ENCODE measurements around the gene MTFR2. TPM values are rescaled to one million over a fixed set of nuclear protein-coding genes. Genes with fewer than 3 reads are reported as not detected.
"Not testable (repeated sequence)": the region's sequence is repeated elsewhere in the genome, so short reads cannot be mapped to it uniquely, and the experiment has no call there.

Gene MTFR2
- total and polyA plus RNA-seq, 4 donors, result 0.39 to 0.60 (median 0.56) TPM; not detected in 1

DNA sequence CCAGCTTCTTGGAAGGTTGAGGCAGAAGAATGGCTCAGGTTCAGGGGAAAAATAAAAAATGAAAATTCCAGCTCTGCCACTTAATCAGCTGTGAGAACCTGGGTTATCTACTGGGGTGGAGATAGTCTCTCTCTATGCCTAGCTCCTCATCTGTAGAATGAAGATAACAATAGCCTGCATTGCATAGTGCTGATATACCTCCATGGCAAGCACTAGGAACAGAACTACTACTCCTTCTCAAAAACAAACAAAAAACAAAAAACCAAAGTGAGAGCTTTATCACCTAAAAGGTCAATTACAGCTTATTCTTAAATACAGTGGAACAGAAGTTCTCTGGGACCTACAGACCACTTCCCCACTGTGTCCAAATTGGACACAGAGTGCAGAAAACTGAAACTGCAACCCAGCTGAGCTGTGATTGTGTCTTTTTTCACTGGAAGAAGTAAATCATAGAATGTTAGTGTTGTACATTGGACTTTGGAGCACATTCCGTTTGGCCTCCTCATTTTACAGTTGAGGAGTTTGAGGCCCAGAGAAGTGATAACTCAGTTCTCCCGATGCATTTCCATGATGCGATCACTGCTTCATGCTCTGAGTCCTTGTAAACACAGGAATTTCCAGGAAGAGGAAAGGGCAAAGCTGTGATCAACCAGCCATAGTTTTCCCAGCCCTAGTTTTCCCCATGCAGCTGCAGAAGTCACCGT is 23.3 kb downstream of the MTFR2 start:
- DNase-seq (no peak), ATAC-seq (ENCODE audit: low FRiP score) (peak; percentile 33)
- intact Hi-C loops (cut with DNase I), result loop anchor here (2.0 to 10.0 kb wide), 4 partner anchors 690 to 774 kb away; no protein-coding TSS in a partner anchor
- 88 to 89% methylated on average over 4 of the region's 4 CpGs for WGBS, 2 donors
- Histone ChIP-seq H3K4me3 (ENCODE audit: low read length in 2 of 2) (peak overlapping the region in 1 of 2 donors; percentile 59), H3K27me3 (ENCODE audit: control insufficient read depth in 1 of 2, insufficient read depth in 2 of 2, low read length in 1 of 2) (no peaks in the 10 kb centered on the region), H3K4me1 (ENCODE audit: control insufficient read depth in 1 of 2, insufficient read depth in 2 of 2, low read length in 2 of 2) (no peaks in the 10 kb centered on the region), H3K36me3 (ENCODE audit: control insufficient read depth in 1 of 2, insufficient read depth in 2 of 2, low read length in 1 of 2) (no peaks in the 10 kb centered on the region), H3K27ac (ENCODE audit: low read depth in 1 of 2, low read length in 2 of 2) (no peak overlapping the region), H3K9me3 (ENCODE audit: control insufficient read depth, low read length) (no peaks in the 10 kb centered on the region)

DNA sequence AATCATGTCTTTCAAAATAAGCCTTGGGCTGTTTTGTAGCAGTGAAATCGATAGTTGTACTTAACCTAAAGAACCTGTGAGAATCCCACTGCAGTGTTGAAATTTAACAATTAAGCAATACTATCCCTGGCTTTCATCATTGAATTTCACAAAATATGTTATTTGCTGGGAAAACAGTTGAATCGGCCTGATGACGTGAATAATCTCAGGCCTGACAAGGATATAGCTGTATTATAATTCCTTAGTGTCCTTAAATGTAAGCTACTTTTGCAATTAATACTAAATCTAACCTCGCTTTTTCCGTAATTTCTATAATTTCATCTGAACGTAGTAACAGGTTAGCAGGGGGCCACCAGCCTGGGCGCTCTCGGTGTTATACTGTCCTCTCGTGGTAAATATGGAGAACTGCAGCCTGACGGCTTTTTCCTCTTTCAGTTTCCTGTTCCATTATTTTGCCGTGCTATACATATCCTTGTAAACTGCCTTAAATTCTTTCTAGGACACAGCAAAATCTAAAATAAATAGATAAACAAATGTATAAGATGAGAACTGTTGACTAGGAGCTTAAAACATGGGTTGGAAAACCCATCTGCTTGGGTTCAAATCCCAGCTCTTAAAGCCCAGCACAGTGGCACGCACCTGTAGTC is 24.0 kb downstream of the MTFR2 start:
- WGBS, 2 donors, result 18 to 19% methylated on average over 12 of the region's 12 CpGs
- H3K9me3 ChIP-seq (ENCODE audit: control insufficient read depth, low read length), result no peaks in the 10 kb centered on the region
- peak; percentile 91 for ATAC-seq (ENCODE audit: low FRiP score)
- no peaks in the 10 kb centered on the region for H3K36me3 ChIP-seq (ENCODE audit: control insufficient read depth in 1 of 2, insufficient read depth in 2 of 2, low read length in 1 of 2)
- no peaks in the 10 kb centered on the region for H3K27me3 ChIP-seq (ENCODE audit: control insufficient read depth in 1 of 2, insufficient read depth in 2 of 2, low read length in 1 of 2)
- no peak overlapping the region for H3K27ac ChIP-seq (ENCODE audit: low read depth in 1 of 2, low read length in 2 of 2)
- H3K4me1 ChIP-seq (ENCODE audit: control insufficient read depth in 1 of 2, insufficient read depth in 2 of 2, low read length in 2 of 2), result no peaks in the 10 kb centered on the region
- peak overlapping the region in 1 of 2 donors; percentile 59 for H3K4me3 ChIP-seq (ENCODE audit: low read length in 2 of 2)
- intact Hi-C loops (cut with DNase I), result loop anchor here (2.0 to 10.0 kb wide), 4 partner anchors 689 to 773 kb away; no protein-coding TSS in a partner anchor
- DNase-seq, result no peak

DNA sequence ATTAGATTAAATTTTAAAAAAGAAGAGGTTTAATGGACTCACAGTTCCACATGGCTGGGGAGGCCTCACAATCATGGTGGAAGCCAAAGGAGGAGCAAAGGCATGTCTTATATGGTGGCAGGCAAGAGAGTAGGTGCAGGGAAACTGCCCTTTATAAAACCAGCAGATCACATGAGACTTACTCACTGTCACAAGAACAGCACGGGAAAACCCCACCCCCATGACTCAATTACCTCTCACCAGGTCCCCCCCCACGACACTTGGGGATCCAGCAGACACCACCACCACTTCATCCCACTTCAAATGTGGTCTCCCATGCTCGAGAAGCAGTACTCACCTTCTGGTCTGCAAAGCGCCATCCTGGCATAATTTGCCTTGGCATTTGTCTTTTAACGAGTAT is 24.6 kb downstream of the MTFR2 start:
- Histone ChIP-seq H3K27ac (ENCODE audit: low read depth in 1 of 2, low read length in 2 of 2) (no peak overlapping the region), H3K4me1 (ENCODE audit: control insufficient read depth in 1 of 2, insufficient read depth in 2 of 2, low read length in 2 of 2) (no peaks in the 10 kb centered on the region), H3K9me3 (ENCODE audit: control insufficient read depth, low read length) (no peaks in the 10 kb centered on the region), H3K4me3 (ENCODE audit: low read length in 2 of 2) (no peak overlapping the region), H3K36me3 (ENCODE audit: control insufficient read depth in 1 of 2, insufficient read depth in 2 of 2, low read length in 1 of 2) (no peaks in the 10 kb centered on the region), H3K27me3 (ENCODE audit: control insufficient read depth in 1 of 2, insufficient read depth in 2 of 2, low read length in 1 of 2) (no peaks in the 10 kb centered on the region)
- no peak for ATAC-seq (ENCODE audit: low FRiP score)
- intact Hi-C loops (cut with DNase I), result loop anchor here (5.0 to 10.0 kb wide), 3 partner anchors 688 to 721 kb away; no protein-coding TSS in a partner anchor
- WGBS, 2 donors, result 64 to 70% methylated on average over 5 of the region's 5 CpGs
- no peak for DNase-seq

DNA sequence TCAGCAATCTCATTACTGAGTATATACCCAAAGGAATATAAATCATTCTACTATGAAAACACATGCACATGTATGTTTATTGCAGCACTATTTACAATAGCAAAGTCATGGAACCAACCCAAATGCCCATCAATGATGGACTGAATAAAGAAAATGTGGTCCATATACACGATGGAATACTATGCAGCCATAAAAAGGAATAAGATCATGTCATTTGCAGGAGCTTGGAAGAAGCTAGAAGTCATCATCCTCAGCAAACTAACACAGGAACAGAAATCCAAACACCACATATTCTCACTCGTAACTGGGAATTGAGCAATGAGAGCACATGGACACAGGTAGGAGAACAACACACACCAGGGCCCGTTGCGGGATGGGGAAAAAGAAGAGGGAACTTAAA is 25.1 kb downstream of the MTFR2 start:
- ATAC-seq (ENCODE audit: low FRiP score), result not testable (repeated sequence)
- 91 to 92% methylated on average over 4 of the region's 4 CpGs for WGBS, 2 donors

DNA sequence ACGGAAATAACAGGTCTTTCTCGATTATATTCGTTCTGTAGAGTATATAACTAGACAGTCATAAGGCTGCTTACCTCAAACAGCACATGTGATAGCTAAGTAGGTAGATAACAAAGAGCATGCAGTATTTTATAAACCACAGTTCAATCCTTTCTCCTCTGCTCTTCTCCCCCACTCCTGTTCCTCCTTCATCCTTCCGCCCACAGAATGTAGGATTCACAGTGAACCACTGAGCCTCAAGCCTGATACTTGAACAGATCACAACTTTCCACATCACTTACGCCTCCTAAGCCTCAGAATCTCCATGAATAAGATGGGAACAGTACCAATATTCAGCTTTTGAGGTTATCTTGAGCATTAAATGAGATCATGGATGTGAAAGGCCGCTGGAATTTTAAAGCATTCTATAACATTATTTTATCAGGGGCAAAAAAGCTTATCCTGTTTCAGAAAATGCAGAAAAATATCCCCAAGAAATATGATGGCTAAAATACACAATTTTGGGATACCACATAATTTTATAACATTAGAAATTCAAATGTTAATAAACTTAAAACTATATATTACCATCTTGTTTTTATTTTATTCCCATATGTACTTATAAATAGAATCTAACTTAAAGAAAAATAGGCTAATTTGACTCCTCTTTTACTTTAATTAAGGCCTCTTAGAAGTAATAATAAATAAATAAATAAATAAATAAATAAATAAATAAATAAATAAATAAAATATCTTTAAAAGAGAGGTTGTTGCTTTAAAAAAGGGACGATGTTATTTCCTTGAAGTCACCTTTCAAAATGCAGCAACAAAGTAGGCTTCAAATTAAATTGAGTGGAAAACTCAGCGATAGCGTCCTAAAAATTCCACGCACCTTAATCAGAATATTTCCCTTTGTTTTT is 33.4 kb downstream of the MTFR2 start:
- DNase-seq, result no peak
- WGBS, 2 donors, result 85 to 86% methylated on average over 10 of the region's 10 CpGs
- Histone ChIP-seq H3K9me3 (ENCODE audit: control insufficient read depth, low read length) (peaks cover 1% of the 10 kb centered on the region), H3K36me3 (ENCODE audit: control insufficient read depth in 1 of 2, insufficient read depth in 2 of 2, low read length in 1 of 2) (no peaks in the 10 kb centered on the region), H3K4me1 (ENCODE audit: control insufficient read depth in 1 of 2, insufficient read depth in 2 of 2, low read length in 2 of 2) (no peaks in the 10 kb centered on the region), H3K27ac (ENCODE audit: low read depth in 1 of 2, low read length in 2 of 2) (no peak overlapping the region), H3K4me3 (ENCODE audit: low read length in 2 of 2) (no peak overlapping the region), H3K27me3 (ENCODE audit: control insufficient read depth in 1 of 2, insufficient read depth in 2 of 2, low read length in 1 of 2) (no peaks in the 10 kb centered on the region)
- intact Hi-C loops (cut with DNase I), result loop anchor here in 1 of 2 donors (5.0 kb wide), 1 partner anchor 699 kb away; no protein-coding TSS in a partner anchor
- ATAC-seq (ENCODE audit: low FRiP score), result no peak

More for the DNA sequence above, 25.1 kb downstream of the MTFR2 start:
- not testable (repeated sequence) for DNase-seq; H3K36me3 ChIP-seq (ENCODE audit: control insufficient read depth in 1 of 2, insufficient read depth in 2 of 2, low read length in 1 of 2); H3K9me3 ChIP-seq (ENCODE audit: control insufficient read depth, low read length); H3K4me3 ChIP-seq (ENCODE audit: low read length in 2 of 2); H3K4me1 ChIP-seq (ENCODE audit: control insufficient read depth in 1 of 2, insufficient read depth in 2 of 2, low read length in 2 of 2); H3K27me3 ChIP-seq (ENCODE audit: control insufficient read depth in 1 of 2, insufficient read depth in 2 of 2, low read length in 1 of 2); H3K27ac ChIP-seq (ENCODE audit: low read depth in 1 of 2, low read length in 2 of 2)
- intact Hi-C loops (cut with DNase I), result loop anchor here (5.0 to 10.0 kb wide), 3 partner anchors 688 to 720 kb away; no protein-coding TSS in a partner anchor

DNA sequence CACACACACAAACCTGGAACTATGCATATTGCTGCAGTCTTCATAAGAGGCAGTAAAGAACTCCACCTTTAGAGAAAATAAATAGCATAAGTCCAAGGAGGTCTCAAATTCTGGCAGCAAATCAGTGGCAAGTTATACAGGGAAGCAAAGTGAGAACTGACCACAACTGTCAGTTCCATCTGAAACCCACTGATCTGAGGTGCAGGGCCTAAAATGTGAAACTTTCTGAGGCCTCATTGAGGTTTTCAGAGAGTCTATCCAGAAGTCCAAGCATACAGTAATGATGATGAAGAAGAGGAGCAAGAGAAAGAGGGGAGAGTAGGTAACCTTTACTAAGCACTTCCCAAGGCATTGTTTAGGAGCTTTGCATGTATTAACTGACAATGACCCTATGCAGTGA is 36.3 kb downstream of the MTFR2 start:
- no peak overlapping the region for H3K27ac ChIP-seq (ENCODE audit: low read depth in 1 of 2, low read length in 2 of 2)
- ATAC-seq (ENCODE audit: low FRiP score) (no peak), DNase-seq (no peak)
- no peaks in the 10 kb centered on the region for H3K4me1 ChIP-seq (ENCODE audit: control insufficient read depth in 1 of 2, insufficient read depth in 2 of 2, low read length in 2 of 2)
- no peaks in the 10 kb centered on the region for H3K36me3 ChIP-seq (ENCODE audit: control insufficient read depth in 1 of 2, insufficient read depth in 2 of 2, low read length in 1 of 2)
- intact Hi-C loops (cut with DNase I), result no loop called here
- H3K4me3 ChIP-seq (ENCODE audit: low read length in 2 of 2), result no peak overlapping the region
- no peaks in the 10 kb centered on the region for H3K27me3 ChIP-seq (ENCODE audit: control insufficient read depth in 1 of 2, insufficient read depth in 2 of 2, low read length in 1 of 2)
- no peaks in the 10 kb centered on the region for H3K9me3 ChIP-seq (ENCODE audit: control insufficient read depth, low read length)

DNA sequence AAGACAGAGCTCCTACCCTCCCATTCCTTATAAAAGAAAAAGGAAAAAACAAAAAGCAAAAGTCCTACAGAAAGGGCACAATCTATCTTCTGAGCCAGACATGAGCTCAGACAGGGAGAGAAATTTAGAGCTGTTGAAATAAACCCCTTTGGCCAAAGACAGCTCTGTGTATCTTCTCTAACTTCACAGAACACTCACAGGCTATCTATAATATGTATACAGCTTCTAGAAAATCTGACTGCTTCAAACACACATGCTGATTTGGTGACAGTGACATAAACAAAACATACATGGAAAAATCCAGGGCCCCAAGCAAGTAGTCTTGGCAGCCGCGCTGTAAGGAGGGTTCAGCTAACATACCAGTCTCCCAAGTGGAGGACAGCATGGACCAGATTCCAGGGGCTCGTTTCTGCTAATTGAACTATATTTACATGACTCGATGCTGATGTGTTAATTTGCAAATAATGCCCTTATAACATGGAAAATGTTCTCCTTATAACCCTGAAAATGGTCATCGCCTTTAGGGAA is 37.0 kb downstream of the MTFR2 start:
- Histone ChIP-seq H3K27me3 (ENCODE audit: control insufficient read depth in 1 of 2, insufficient read depth in 2 of 2, low read length in 1 of 2) (no peaks in the 10 kb centered on the region), H3K4me3 (ENCODE audit: low read length in 2 of 2) (no peak overlapping the region), H3K27ac (ENCODE audit: low read depth in 1 of 2, low read length in 2 of 2) (no peak overlapping the region), H3K36me3 (ENCODE audit: control insufficient read depth in 1 of 2, insufficient read depth in 2 of 2, low read length in 1 of 2) (no peaks in the 10 kb centered on the region), H3K4me1 (ENCODE audit: control insufficient read depth in 1 of 2, insufficient read depth in 2 of 2, low read length in 2 of 2) (no peaks in the 10 kb centered on the region), H3K9me3 (ENCODE audit: control insufficient read depth, low read length) (no peaks in the 10 kb centered on the region)
- DNase-seq (no peak), ATAC-seq (ENCODE audit: low FRiP score) (no peak)
- intact Hi-C loops (cut with DNase I), result no loop called here
- WGBS, 2 donors, result 66 to 67% methylated on average over 5 of the region's 5 CpGs

DNA sequence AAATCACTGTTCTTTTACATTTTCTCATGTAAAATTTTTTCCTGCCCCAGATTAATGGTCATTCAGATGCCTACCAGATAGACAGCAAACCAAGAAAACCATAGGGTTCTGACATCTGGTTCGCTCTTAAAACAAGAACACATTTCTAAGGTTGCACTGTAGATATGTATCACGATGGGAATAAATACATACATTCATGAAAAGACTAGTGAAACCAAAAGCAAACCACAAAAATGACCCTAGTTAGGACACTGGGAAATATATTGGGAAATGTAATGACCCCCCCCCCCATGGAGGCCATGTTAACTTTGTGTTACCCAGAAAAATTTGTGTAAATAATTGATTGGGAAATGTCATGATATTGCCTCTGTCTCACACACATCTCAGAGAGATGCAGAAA is 37.5 kb downstream of the MTFR2 start:
- no peaks in the 10 kb centered on the region for H3K9me3 ChIP-seq (ENCODE audit: control insufficient read depth, low read length)
- ATAC-seq (ENCODE audit: low FRiP score), result no peak
- no peak overlapping the region for H3K27ac ChIP-seq (ENCODE audit: low read depth in 1 of 2, low read length in 2 of 2)
- H3K36me3 ChIP-seq (ENCODE audit: control insufficient read depth in 1 of 2, insufficient read depth in 2 of 2, low read length in 1 of 2), result no peaks in the 10 kb centered on the region
- intact Hi-C loops (cut with DNase I), result no loop called here
- 96 to 97% methylated on average over 2 of the region's 2 CpGs for whole genome bisulfite sequencing, 2 donors
- no peaks in the 10 kb centered on the region for H3K27me3 ChIP-seq (ENCODE audit: control insufficient read depth in 1 of 2, insufficient read depth in 2 of 2, low read length in 1 of 2)
- no peak for DNase-seq
- no peaks in the 10 kb centered on the region for H3K4me1 ChIP-seq (ENCODE audit: control insufficient read depth in 1 of 2, insufficient read depth in 2 of 2, low read length in 2 of 2)
- no peak overlapping the region for H3K4me3 ChIP-seq (ENCODE audit: low read length in 2 of 2)
